ENCODE data around the gene ATP11A.

ATP11A gene

GRCh38 chr13:112744168-112745021 is 54.6 kb downstream of the ATP11A start:
- DNase-seq = no peak

DNA sequence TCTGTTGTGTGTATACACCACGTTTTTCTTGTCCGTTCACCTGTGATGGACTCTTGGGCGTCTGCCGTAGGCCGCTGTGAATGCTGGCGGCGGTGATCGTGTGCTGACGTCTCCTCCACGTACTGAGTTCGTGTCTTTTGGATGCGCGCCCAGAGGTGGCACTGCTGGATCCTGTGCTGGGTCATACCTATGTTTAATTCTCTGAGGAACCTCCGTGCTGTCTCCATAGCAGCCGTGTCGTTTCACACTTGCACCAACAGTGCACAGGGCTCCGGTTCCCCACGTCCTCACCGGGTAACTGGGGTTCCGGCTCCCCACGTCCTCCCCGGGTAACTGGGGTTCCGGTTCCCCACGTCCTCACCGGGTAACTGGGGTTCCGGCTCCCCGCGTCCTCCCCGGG is 56.2 kb downstream of the ATP11A start:
- no peak for DNase-seq

- no peak for DNase-seq
Measured at GRCh38 chr13:112747256-112747655, 57.4 kb downstream of the ATP11A start.

- no peak for DNase-seq
Measured at GRCh38 chr13:112748947-112749735, 59.3 kb downstream of the ATP11A start.

- no peak for DNase-seq
Measured at GRCh38 chr13:112750570-112750969, 60.7 kb downstream of the ATP11A start.

DNA sequence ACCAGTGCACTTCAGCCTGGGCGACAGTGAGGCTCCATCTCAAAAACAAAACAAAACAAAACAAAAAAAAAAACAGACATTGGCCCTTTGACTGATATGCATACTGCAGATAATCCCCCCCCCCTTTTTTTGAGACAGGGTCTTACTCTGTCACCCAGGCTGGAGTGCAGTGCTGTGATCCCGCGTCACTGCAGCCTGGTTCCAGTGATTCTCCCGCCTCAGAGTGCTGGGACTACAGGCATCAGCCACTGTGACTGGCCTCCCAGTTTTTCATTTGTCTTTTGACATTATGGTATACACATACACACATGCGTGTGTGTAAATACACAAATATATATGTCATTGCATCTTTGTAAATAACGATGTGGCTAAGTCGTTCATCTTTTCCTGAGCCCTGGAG is 61.8 kb downstream of the ATP11A start:
- no peak for DNase-seq

DNA sequence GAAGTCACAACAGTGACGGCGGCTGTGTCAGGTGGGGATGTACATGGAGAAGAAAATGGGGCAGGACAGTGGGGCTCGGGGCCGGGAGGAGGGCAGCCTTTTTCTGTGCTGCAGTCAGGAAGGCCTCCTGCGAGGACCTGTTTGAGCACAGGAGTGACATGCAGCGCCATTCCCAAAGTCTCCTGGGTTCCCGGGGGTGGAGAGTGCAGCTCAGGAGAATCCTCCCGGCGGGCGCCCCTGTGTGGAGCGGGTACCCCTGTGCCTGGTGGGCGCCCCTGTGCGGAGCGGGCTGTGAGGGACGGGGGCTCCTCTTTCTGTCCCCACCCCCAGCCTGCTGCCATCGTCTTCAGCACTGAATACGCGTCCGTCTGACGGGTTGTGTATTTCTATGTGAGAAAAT is 62.4 kb downstream of the ATP11A start:
- no peak for DNase-seq

DNA sequence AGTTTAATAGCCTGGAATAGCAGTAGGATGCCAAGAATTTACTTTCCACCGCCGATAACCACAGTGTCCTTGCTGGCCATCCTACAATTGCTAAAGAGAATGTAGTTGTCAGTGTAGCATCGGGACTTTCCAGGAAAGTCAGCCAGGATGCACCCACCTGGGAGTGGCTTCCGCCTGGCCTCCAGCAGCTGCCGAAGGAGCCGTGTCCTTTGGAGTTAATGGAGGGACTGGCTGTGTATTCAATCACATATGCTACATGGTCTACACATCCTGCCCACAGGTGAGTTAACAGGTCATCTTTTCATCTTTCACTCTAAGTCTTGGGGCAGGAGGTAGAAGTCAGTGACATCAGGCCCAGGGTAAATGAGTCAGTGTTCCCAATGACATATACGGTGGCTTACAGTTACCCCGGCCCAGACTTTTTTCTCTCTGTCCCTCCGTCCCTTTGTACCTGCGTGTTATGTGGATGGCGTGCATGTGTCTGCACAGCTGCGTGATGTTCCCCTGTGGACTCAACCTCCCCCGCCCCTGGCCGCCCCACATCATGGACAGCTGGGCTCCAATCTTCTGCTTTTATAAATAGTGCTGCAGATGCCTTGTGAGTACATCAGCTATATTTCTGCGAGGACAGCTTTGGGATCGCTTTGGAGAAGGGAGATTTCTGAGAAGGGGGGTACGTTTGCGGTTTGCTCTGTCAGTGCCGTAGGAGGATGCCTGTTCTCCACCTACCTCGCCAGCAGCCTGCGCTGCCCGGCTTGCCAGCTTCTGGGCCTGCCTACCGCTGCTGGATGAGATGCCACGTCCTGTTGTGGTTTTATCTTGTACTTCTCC is 63.1 kb downstream of the ATP11A start:
- DNase-seq = no peak

- no peak for DNase-seq
Measured at GRCh38 chr13:112753833-112754232, 64.0 kb downstream of the ATP11A start.

- DNase-seq = no peak
Measured at GRCh38 chr13:112754281-112755025, 64.6 kb downstream of the ATP11A start.

DNA sequence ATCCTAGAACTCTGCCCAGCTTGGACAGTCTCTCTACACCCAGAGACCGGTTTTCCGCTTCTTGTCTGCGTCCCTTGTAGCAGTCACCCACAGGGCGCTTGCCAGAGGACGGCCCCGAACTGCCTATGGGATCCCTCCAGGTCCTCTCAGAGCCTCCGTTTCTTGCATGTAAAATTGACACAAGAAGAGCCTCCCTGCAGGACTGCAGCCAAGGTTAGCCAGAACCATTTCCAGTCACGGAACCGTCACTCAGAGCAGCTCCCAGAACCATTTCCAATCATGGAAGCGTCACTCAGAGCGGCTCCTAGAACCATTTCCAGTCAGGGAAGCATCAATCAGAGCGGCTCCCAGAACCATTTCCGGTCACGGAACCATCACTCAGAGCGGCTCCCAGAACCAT is 65.5 kb downstream of the ATP11A start:
- no peak for DNase-seq

- no peak for DNase-seq
Measured at GRCh38 chr13:112756081-112756480, 66.2 kb downstream of the ATP11A start.

GRCh38 chr13:112756511-112756966 is 66.7 kb downstream of the ATP11A start:
- no peak for DNase-seq

GRCh38 chr13:112756967-112757758 is 67.3 kb downstream of the ATP11A start:
- DNase-seq = peak; percentile 53

GRCh38 chr13:112757759-112758086 is 67.9 kb downstream of the ATP11A start:
- no peak for DNase-seq

DNA sequence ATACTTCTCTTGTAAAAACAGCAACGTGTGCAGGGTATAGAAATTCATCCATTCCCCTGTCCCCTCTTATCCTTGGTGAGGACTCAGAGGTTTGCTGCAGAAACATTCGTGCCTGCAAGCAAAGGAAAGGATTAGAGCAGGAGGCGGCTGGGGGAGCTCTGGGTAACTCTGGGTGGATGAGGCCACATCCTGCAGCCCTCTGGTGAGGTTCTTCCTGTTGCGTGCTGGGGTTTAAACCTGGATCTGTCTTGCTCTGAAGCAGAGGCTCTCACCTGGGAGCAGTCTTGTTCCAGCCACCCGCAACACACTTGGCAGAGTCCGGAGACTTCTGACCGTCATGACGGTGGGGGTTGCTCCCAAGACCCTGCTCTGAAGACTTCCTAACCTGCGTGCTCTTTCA is 69.2 kb downstream of the ATP11A start:
- no peak for DNase-seq

DNA sequence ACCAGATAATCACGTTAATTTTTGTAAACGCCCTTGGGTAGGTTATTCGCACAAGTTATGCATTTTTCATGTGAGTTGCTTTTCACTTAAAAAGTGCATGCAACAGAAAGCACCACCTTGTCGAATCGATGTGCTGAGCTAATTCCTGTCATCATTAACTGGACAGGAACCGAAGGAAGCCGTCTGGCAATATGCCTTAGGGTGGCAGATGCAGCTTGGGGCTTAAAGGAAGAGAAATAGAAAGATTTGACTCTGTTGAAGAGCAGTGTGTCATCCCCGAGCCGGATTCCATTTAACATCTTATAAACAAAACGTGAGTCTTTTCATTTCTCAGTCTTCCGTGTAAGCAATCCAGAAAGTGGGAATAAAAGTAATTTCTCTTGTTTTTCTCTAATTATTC is 70.0 kb downstream of the ATP11A start:
- DNase-seq = no peak

DNA sequence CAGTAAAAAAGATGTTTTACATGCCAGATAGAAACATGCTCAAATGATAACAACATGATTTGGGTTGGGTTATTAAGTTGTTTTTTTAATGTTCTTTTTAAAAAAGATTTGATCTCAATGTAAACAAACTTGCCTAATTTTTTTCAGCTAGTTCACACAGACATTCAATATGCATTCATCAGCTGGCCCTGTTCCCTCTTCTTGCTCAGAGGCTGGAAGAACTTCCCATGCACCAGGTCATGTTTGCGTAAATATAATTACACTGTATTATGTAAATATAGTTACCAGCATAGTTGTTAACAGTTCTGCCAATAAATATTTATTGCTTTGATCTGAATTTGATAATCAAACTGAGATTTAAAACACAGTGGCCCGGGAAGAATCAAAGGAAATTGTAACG is 70.6 kb downstream of the ATP11A start:
- DNase-seq = no peak

GRCh38 chr13:112760931-112761330 is 71.1 kb downstream of the ATP11A start:
- DNase-seq = no peak

GRCh38 chr13:112761701-112762689 is 72.2 kb downstream of the ATP11A start:
- DNase-seq = no peak

Data from NCI-H2029 (cell line).